ENCODE measurements around the gene CRADD. TPM values are rescaled to one million over a fixed set of nuclear protein-coding genes. Genes with fewer than 3 reads are reported as not detected.

Gene CRADD
- total RNA-seq, 2 experiments from 2014 or later, result 5.8 to 9.2 TPM

DNA sequence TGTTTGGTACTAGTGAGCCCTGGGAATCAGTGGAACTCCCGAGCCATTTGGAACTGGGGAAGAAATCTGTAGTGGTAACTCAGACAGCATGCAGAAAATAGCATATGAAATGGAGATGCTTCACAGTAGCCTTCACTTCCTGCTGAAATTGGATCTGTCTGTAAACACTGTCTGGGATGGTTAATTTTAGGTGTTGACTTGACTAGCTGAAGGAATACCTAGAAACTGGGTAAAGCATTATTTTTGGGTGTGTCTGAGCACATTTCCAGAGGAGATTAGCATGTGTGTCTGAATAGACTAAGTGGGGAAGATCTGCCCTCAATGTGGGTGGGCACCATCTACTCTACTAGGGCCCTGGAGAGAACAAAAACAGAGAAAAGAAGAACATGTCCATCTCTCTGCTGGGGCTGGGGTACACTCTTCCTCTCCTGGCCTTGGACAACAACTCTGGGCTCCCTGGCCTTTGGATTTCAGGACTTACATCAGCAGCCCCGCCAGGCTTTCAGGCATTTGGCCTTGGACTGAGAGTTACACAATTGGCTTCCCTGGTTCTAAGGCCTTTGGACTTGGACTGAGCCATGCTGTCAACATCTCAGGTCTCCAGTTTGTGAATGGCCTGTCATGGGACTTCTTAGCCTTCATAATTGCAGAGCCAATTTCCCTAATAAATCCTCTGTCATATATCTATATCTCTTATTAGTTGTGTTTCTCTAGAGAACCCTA lies 14.0 kb upstream of the CRADD start:
- H3K27ac Mint-ChIP-seq, result no peak overlapping the region
- DNase-seq (no peak), ATAC-seq (ENCODE audit: poor library complexity) (no peak)
- intact Hi-C loops (cut with DNase I, micrococcal nuclease), result no loop called here
- ChIA-PET CTCF (no interaction called here), POLR2A (no interaction called here)
- TF ChIP-seq, protein P1, sequence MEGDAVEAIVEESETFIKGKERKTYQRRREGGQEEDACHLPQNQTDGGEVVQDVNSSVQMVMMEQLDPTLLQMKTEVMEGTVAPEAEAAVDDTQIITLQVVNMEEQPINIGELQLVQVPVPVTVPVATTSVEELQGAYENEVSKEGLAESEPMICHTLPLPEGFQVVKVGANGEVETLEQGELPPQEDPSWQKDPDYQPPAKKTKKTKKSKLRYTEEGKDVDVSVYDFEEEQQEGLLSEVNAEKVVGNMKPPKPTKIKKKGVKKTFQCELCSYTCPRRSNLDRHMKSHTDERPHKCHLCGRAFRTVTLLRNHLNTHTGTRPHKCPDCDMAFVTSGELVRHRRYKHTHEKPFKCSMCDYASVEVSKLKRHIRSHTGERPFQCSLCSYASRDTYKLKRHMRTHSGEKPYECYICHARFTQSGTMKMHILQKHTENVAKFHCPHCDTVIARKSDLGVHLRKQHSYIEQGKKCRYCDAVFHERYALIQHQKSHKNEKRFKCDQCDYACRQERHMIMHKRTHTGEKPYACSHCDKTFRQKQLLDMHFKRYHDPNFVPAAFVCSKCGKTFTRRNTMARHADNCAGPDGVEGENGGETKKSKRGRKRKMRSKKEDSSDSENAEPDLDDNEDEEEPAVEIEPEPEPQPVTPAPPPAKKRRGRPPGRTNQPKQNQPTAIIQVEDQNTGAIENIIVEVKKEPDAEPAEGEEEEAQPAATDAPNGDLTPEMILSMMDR (IDR thresholded peaks at IDR 0.05), result no peak
- Histone ChIP-seq H3K4me1 (ENCODE audit: insufficient read depth, low read length) (no peaks in the 10 kb centered on the region), H3K27me3 (ENCODE audit: control insufficient read depth in 1 of 2, insufficient read depth in 2 of 2, low read length in 2 of 2) (no peaks in the 10 kb centered on the region), H3K9me3 (ENCODE audit: control insufficient read depth in 1 of 2, insufficient read depth in 1 of 2, low read length in 2 of 2) (no peaks in the 10 kb centered on the region), H3K36me3 (ENCODE audit: insufficient read depth, low read length) (no peaks in the 10 kb centered on the region), H3K4me3 (ENCODE audit: low read length) (no peak overlapping the region), H3K27ac (ENCODE audit: low read depth in 1 of 2, low read length in 2 of 2) (no peak overlapping the region)
- H3K4me1 Mint-ChIP-seq (ENCODE audit: low read depth), result no peaks in the 10 kb centered on the region
- no peaks in the 10 kb centered on the region for H3K27me3 Mint-ChIP-seq
- H3K4me3 Mint-ChIP-seq, result no peak overlapping the region
- H3K36me3 Mint-ChIP-seq (ENCODE audit: low read depth), result no peaks in the 10 kb centered on the region
- no peaks in the 10 kb centered on the region for H3K9me3 Mint-ChIP-seq

DNA sequence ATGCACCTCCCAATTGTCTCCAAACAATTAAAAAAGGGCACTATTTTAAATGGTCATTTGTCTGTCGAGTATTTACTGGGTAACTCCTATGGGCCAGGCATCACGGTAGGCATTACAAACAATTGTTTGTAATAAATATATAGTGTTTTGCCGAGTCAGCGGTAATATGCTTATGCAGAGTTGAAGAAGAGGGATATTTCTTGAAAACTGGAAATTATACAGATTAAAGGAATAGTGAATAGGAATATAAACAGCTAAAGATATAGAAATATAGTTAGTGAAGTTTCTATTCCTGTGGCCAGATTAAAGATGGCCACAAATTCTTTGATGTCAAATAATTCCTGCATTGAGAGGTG lies 13.5 kb upstream of the CRADD start:
- Histone ChIP-seq H3K36me3 (ENCODE audit: insufficient read depth, low read length) (no peaks in the 10 kb centered on the region), H3K4me1 (ENCODE audit: insufficient read depth, low read length) (no peaks in the 10 kb centered on the region), H3K4me3 (ENCODE audit: low read length) (no peak overlapping the region), H3K9me3 (ENCODE audit: control insufficient read depth in 1 of 2, insufficient read depth in 1 of 2, low read length in 2 of 2) (no peaks in the 10 kb centered on the region), H3K27me3 (ENCODE audit: control insufficient read depth in 1 of 2, insufficient read depth in 2 of 2, low read length in 2 of 2) (no peaks in the 10 kb centered on the region), H3K27ac (ENCODE audit: low read depth in 1 of 2, low read length in 2 of 2) (no peak overlapping the region)
- peaks cover 4% of the 10 kb centered on the region for H3K9me3 Mint-ChIP-seq
- ChIA-PET POLR2A (no interaction called here), CTCF (no interaction called here)
- intact Hi-C loops (cut with DNase I, micrococcal nuclease), result no loop called here
- no peak overlapping the region for H3K4me3 Mint-ChIP-seq
- no peaks in the 10 kb centered on the region for H3K4me1 Mint-ChIP-seq (ENCODE audit: low read depth)
- no peak overlapping the region for H3K27ac Mint-ChIP-seq
- H3K36me3 Mint-ChIP-seq (ENCODE audit: low read depth), result no peaks in the 10 kb centered on the region
- ATAC-seq (ENCODE audit: poor library complexity) (no peak), DNase-seq (no peak)
- TF ChIP-seq, protein P1 (IDR thresholded peaks at IDR 0.05), result no peak
- H3K27me3 Mint-ChIP-seq, result no peaks in the 10 kb centered on the region

DNA sequence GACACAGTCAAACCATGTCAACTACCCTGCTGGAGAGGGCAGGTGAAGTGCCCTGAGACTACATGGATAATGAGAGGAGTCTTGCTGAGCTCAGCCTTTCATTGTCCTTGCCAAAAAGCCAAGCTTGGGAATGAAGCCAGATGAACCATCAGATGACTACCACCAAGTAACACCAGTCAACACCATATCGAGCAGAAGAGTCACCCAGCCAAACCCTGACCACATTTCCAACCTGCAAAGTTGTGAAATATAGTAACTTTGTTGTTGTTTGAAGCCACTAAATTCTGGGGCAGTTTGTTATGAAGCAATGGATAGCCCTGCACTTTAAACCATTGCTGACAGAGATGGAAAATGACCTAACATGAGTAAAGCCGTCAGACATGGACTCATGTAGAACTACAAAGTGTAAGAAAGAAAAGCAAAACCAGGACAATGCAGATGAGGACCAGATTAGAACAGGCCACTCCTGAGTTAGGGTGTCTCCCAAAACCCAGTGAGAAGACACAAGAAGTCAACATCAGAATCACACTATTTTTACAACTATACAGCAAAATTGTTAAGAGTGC lies 12.5 kb upstream of the CRADD start:
- intact Hi-C loops (cut with DNase I, micrococcal nuclease), result no loop called here
- no peaks in the 10 kb centered on the region for H3K4me1 Mint-ChIP-seq (ENCODE audit: low read depth)
- H3K27me3 Mint-ChIP-seq, result no peaks in the 10 kb centered on the region
- POLR2A ChIA-PET, result no interaction called here
- no peak overlapping the region for H3K27ac Mint-ChIP-seq
- TF ChIP-seq, protein P1 (IDR thresholded peaks at IDR 0.05), result no peak
- ATAC-seq (ENCODE audit: poor library complexity) (no peak), DNase-seq (no peak)
- no peaks in the 10 kb centered on the region for H3K36me3 Mint-ChIP-seq (ENCODE audit: low read depth)
- Histone ChIP-seq H3K9me3 (ENCODE audit: control insufficient read depth in 1 of 2, insufficient read depth in 1 of 2, low read length in 2 of 2) (no peaks in the 10 kb centered on the region), H3K27me3 (ENCODE audit: control insufficient read depth in 1 of 2, insufficient read depth in 2 of 2, low read length in 2 of 2) (no peaks in the 10 kb centered on the region), H3K36me3 (ENCODE audit: insufficient read depth, low read length) (no peaks in the 10 kb centered on the region), H3K27ac (ENCODE audit: low read depth in 1 of 2, low read length in 2 of 2) (no peak overlapping the region), H3K4me1 (ENCODE audit: insufficient read depth, low read length) (no peaks in the 10 kb centered on the region), H3K4me3 (ENCODE audit: low read length) (no peak overlapping the region)
- H3K9me3 Mint-ChIP-seq, result peaks cover 5% of the 10 kb centered on the region
- CTCF ChIA-PET, result no interaction called here
- H3K4me3 Mint-ChIP-seq, result no peak overlapping the region

Measured in CD4-positive, alpha-beta T cell (primary cell).